ENCODE data around the gene SERPINA1. TPM values are rescaled to one million over a fixed set of nuclear protein-coding genes. Genes with fewer than 3 reads are reported as not detected.
A peak's percentile ranks its signal among the peaks of the same experiment; 100 is the strongest.

Gene SERPINA1
- total and polyA plus RNA-seq, 8 donors: 10.5 to 1,332 (median 80.3) TPM

DNA sequence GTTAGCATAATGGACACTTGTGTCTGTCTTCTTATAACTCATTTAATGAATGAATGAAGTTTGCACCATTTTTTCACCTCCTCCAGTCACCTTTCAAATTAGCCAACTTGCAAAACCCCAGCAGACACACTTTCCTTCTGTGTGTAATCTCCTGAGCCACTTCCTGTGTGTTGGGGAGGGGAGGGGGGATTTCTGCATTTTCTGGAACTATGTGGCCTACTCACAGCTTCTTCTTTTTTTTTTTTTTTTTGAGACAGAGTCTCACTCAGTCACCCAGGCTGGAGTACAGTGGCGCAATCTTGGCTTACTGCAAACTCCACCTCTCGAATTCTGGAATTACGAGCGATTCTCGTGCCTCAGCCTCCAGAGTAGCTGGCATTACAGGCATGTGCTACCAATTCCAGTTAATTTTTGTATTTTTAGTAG lies 4.1 kb upstream of the SERPINA1 start:
- peak overlapping the region in 2 of 5 donors; percentile 75 to 79 for H3K27ac ChIP-seq
- DNase-seq: peak in 1 of 2 donors; percentile 50
- TF ChIP-seq, protein P1, sequence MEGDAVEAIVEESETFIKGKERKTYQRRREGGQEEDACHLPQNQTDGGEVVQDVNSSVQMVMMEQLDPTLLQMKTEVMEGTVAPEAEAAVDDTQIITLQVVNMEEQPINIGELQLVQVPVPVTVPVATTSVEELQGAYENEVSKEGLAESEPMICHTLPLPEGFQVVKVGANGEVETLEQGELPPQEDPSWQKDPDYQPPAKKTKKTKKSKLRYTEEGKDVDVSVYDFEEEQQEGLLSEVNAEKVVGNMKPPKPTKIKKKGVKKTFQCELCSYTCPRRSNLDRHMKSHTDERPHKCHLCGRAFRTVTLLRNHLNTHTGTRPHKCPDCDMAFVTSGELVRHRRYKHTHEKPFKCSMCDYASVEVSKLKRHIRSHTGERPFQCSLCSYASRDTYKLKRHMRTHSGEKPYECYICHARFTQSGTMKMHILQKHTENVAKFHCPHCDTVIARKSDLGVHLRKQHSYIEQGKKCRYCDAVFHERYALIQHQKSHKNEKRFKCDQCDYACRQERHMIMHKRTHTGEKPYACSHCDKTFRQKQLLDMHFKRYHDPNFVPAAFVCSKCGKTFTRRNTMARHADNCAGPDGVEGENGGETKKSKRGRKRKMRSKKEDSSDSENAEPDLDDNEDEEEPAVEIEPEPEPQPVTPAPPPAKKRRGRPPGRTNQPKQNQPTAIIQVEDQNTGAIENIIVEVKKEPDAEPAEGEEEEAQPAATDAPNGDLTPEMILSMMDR (IDR thresholded peaks at IDR 0.05): no peak
- TF ChIP-seq POLR2AphosphoS5 (IDR thresholded peaks at IDR 0.05): no peak
- no peak for TF ChIP-seq POLR2A (IDR thresholded peaks at IDR 0.05)
- TF ChIP-seq EP300 (IDR thresholded peaks at IDR 0.05): no peak
- peaks cover 29 to 77% (median 47%) of the 10 kb centered on the region in 4 donors for H3K4me1 ChIP-seq
- no peaks in the 10 kb centered on the region for H3K9me3 ChIP-seq
- intact Hi-C loops (cut with DNase I; ENCODE audit: low total_unique reads): no loop called here
- H3K27me3 ChIP-seq: no peaks in the 10 kb centered on the region
- WGBS, 5 donors: 64 to 88% (median 78%) methylated on average over 5 of the region's 5 CpGs
- no peak overlapping the region for H3K4me3 ChIP-seq
- no peaks in the 10 kb centered on the region for H3K36me3 ChIP-seq

DNA sequence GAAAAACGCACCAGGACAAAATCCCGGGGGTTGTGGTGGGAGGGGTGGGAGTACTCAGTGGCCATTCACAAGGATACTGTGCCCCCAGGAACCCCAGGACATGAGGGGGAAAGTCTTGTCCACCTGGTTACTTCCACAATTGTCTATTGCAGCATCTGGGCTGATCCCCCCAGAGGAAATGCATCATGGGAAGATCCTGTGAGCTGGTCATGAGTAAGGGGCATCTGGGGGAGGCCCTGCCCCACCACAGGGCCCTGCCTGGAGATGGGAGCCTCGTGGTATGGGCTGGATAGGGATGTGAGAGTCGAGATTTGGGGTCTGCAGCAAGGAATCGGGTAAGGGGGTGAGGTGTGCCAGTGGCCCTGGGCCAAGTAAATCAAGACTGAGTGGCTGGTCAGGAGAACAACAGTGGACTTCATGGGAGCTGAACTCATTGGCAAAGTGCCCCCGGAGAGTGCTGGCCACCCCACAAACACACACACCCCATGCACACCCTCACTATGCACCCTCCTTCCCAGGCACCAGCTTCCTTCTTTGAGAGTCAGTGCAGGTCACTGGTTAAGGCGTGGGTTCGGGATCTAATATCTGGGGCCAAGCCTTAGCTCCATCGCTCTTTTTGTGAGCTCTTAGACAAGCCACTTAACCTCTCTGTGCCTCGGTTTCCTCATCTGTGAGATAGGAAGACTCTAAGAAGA lies 3.0 kb upstream of the SERPINA1 start:
- TF ChIP-seq, protein P1 (IDR thresholded peaks at IDR 0.05): no peak
- TF ChIP-seq EP300 (IDR thresholded peaks at IDR 0.05) (no peak), POLR2AphosphoS5 (IDR thresholded peaks at IDR 0.05) (no peak), POLR2A (IDR thresholded peaks at IDR 0.05) (no peak)
- Histone ChIP-seq H3K36me3 (no peaks in the 10 kb centered on the region), H3K9me3 (no peaks in the 10 kb centered on the region), H3K4me3 (no peak overlapping the region), H3K27ac (peak overlapping the region in 3 of 5 donors; percentile 64 to 79 (median 75)), H3K4me1 (peaks cover 38 to 87% (median 56%) of the 10 kb centered on the region in 4 donors), H3K27me3 (no peaks in the 10 kb centered on the region)
- WGBS, 5 donors: 63 to 81% (median 72%) methylated on average over 10 of the region's 10 CpGs
- intact Hi-C loops (cut with DNase I; ENCODE audit: low total_unique reads): no loop called here
- DNase-seq: no peak

DNA sequence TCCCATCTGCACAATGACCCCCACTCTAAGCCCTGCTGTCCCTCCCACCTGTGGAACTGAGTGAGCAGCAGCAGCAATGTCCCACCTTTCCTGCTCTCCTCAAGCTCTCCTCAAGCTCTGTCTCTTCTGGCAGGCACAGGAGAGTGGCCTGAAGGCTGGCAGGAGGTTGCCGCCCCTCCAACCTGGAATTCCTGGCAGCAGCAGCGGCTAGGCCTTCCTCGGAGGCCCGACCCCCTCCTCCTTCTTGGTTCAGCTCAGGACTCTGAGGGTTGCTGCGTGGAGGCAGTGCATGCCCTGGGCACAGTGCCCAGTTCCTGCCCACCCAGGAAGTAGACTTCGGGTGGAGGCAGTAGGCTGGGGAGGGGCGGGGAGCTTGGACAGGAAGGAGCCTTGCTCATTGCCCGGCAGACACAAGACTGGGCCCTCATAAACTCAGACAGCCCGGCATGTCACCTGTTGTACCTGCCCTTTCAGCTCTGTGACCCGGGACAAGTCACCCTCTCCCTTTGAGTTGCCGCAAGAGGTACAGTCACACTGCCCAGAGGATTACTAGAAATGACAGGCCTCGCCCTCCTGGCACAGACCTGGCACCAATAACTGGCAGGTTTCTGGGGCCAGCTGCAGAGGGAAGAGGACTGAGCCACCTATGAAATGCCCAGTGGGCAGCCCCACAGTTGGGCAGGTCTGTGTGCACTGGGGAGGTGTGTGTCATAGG lies 2.1 kb upstream of the SERPINA1 start:
- no peaks in the 10 kb centered on the region for H3K9me3 ChIP-seq
- peaks cover 38 to 87% (median 59%) of the 10 kb centered on the region in 4 donors for H3K4me1 ChIP-seq
- H3K36me3 ChIP-seq: no peaks in the 10 kb centered on the region
- peak overlapping the region in 4 of 5 donors; percentile 0 to 79 (median 70) for H3K27ac ChIP-seq
- DNase-seq: peak; percentile 73 to 83
- H3K27me3 ChIP-seq: no peaks in the 10 kb centered on the region
- peak overlapping the region in 2 of 4 donors; percentile 15 to 26 for H3K4me3 ChIP-seq
- intact Hi-C loops (cut with DNase I; ENCODE audit: low total_unique reads): no loop called here
- 21 to 43% (median 22%) methylated on average over 9 to 12 of the region's 12 CpGs for WGBS, 5 donors
- peak in 2 of 3 donors; percentile 41 to 52 for TF ChIP-seq POLR2AphosphoS5 (IDR thresholded peaks at IDR 0.05)
- TF ChIP-seq, protein P1 (IDR thresholded peaks at IDR 0.05): no peak

DNA sequence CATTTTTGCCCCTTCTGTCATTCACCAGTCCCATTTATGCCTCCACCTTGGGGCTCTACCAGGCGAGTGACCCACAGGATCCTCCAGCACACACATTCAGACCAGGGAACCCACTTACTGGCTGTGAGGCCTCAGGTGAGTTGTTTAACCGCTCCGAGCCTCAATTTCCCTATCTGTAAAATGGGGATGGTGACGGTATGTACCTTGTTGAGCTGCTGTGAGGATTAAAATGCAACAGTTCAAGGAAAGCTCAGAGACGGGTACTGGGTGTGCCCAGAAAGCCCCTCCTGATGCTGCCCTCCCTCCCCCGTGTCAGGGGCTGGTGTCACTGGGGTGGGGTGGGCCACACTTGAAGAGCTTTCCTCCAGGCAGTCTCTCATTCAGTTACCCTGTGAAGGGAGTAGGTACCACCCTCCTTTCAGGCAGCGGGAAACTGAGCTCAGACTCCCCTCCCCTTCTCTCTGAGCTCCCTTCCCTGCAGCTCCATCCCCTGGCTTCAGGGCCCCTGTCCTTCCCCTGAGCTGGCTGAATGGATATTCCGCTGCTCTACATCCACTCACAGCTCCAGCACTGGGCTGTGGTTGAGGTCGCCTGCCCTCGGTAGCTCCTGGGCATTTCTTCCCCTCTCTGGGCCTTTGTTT lies 1.4 kb upstream of the SERPINA1 start:
- no peak for DNase-seq
- TF ChIP-seq, protein P1 (IDR thresholded peaks at IDR 0.05): no peak
- no peak for TF ChIP-seq POLR2A (IDR thresholded peaks at IDR 0.05)
- TF ChIP-seq POLR2AphosphoS5 (IDR thresholded peaks at IDR 0.05): no peak
- TF ChIP-seq EP300 (IDR thresholded peaks at IDR 0.05): no peak
- H3K27ac ChIP-seq: peak overlapping the region in 3 of 5 donors; percentile 64 to 79 (median 75)
- H3K4me3 ChIP-seq: peak overlapping the region in 2 of 4 donors; percentile 15 to 26
- no peaks in the 10 kb centered on the region for H3K9me3 ChIP-seq
- no peaks in the 10 kb centered on the region for H3K36me3 ChIP-seq
- 72 to 87% (median 79%) methylated on average over 7 to 10 of the region's 10 CpGs for WGBS, 5 donors
- H3K4me1 ChIP-seq: peaks cover 40 to 86% (median 60%) of the 10 kb centered on the region in 4 donors
- intact Hi-C loops (cut with DNase I; ENCODE audit: low total_unique reads): no loop called here
- H3K27me3 ChIP-seq: no peaks in the 10 kb centered on the region
